ENCODE measurements around the gene MIDN.

MIDN gene

GRCh38 chr19:1269478-1270212 is 21.3 kb downstream of the MIDN start (continued):
- TF ChIP-seq ZNF341 (tag by site-specific recombination; IDR thresholded peaks at IDR 0.05; ENCODE audit: low read depth) (peak; percentile 59), SP3 (tag by site-specific recombination; IDR thresholded peaks at IDR 0.05) (peak; percentile 52; the same call in 1 of the 2 replicates), ZNF398 (tag by site-specific recombination; IDR thresholded peaks at IDR 0.05) (no peak; the same call in 1 of the 2 replicates), ZNF157 (tag by site-specific recombination; IDR thresholded peaks at IDR 0.05) (no peak)

- Histone ChIP-seq H3K4me3 (ENCODE audit: low read depth, low read length) (peak overlapping the region; percentile 44), H3K36me3 (ENCODE audit: control insufficient read depth in 2 of 2, insufficient read depth in 1 of 2, low read length in 2 of 2) (peaks cover 4 to 54% of the 10 kb centered on the region in 2 experiments; a peak in 2 of 3 replicates), H3K27ac (ENCODE audit: extremely low read depth, low read depth, low read length) (peak overlapping the region; percentile 99), H3K9me3 (ENCODE audit: control insufficient read depth, insufficient read depth, low read depth, low read length) (no peaks in the 10 kb centered on the region), H3K4me1 (ENCODE audit: control insufficient read depth, insufficient read depth, low read length) (peaks cover 25% of the 10 kb centered on the region)
- POLR2A ChIA-PET, result interaction anchor here (1.7 to 7.7 kb wide), 4 partner anchors 14 to 41 kb away, joined by 6 to 407 read pairs (median 119); partner anchors contain the start of gene ATP5F1D
- CTCF ChIA-PET, result interaction anchor here (11.3 kb wide), 1 partner anchor 26 kb away, joined by 299 read pairs; no protein-coding TSS in a partner anchor
- TF ChIP-seq TSHZ1 (tag by site-specific recombination; IDR thresholded peaks at IDR 0.05; ENCODE audit: borderline replicate concordance), result no peak
- no peak for TF ChIP-seq ZNF24 (tag by site-specific recombination; IDR thresholded peaks at IDR 0.05)
- peak; percentile 94 for TF ChIP-seq SCRT2 (tag by site-specific recombination; IDR thresholded peaks at IDR 0.05)
- TF ChIP-seq GLIS1 (tag by site-specific recombination; IDR thresholded peaks at IDR 0.05), result no peak; the same call in 1 of the 2 replicates
- TF ChIP-seq SCRT1 (tag by site-specific recombination; IDR thresholded peaks at IDR 0.05; ENCODE audit: borderline replicate concordance), result peak; percentile 80; the same call in 1 of the 2 replicates
- no peak for TF ChIP-seq ZSCAN18 (tag by site-specific recombination; IDR thresholded peaks at IDR 0.05)
- peak; percentile 96 for TF ChIP-seq ZNF121 (tag by site-specific recombination; IDR thresholded peaks at IDR 0.05)
- TF ChIP-seq SP3 (tag by site-specific recombination; IDR thresholded peaks at IDR 0.05), result peak; percentile 11; the same call in 1 of the 2 replicates
These were observed 21.9 kb downstream of the MIDN start for GRCh38 chr19:1270213-1270853.

- TF ChIP-seq ZNF10 (tag by site-specific recombination; IDR thresholded peaks at IDR 0.05), result peak; percentile 70; the same call in 1 of the 2 replicates
- TF ChIP-seq ZNF354C (tag by site-specific recombination; IDR thresholded peaks at IDR 0.05; ENCODE audit: borderline replicate concordance, low read depth), result no peak
- no peak for TF ChIP-seq ZNF140 (tag by site-specific recombination; IDR thresholded peaks at IDR 0.05)
- Histone ChIP-seq H3K4me3 (ENCODE audit: low read depth, low read length) (no peak overlapping the region), H3K27ac (ENCODE audit: extremely low read depth, low read depth, low read length) (peak overlapping the region; percentile 99), H3K9me3 (ENCODE audit: control insufficient read depth, insufficient read depth, low read depth, low read length) (no peaks in the 10 kb centered on the region), H3K36me3 (ENCODE audit: control insufficient read depth in 2 of 2, insufficient read depth in 1 of 2, low read length in 2 of 2) (peaks cover 4 to 54% of the 10 kb centered on the region in 2 experiments; a peak in 2 of 3 replicates), H3K4me1 (ENCODE audit: control insufficient read depth, insufficient read depth, low read length) (peaks cover 22% of the 10 kb centered on the region)
- ChIA-PET CTCF (interaction anchor here (0.7 kb wide), 1 partner anchor 16 kb away, joined by 3 read pairs; no protein-coding TSS in a partner anchor), POLR2A (no interaction called here)
These were observed 22.6 kb downstream of the MIDN start for GRCh38 chr19:1270854-1271527.
